Trophoblast cell (in vitro differentiated cells and primary cell): ENCODE measurements around the gene ZNF468.
"Not testable (repeated sequence)": the region's sequence is repeated elsewhere in the genome, so short reads cannot be mapped to it uniquely, and the experiment has no call there.

Experiments
- DNase-seq, 2 donors: peaks; one replicate each; pipeline ENCODE4 v3.0.0-alpha.2; 2016
- H2AFZ ChIP-seq: 2 replicates; pipeline ENCODE4 v1.6.1; 2013; ENCODE audit warnings: low read length, moderate library complexity, mild to moderate bottlenecking; ENCODE audit not compliant: insufficient read depth, poor library complexity
- H2AK5ac ChIP-seq: 2 replicates; pipeline ENCODE4 v1.6.1; 2013; ENCODE audit warnings: mild to moderate bottlenecking, low read length
- H2BK120ac ChIP-seq: 2 replicates; pipeline ENCODE4 v1.6.1; 2013; ENCODE audit warnings: low read length, mild to moderate bottlenecking, moderate library complexity; ENCODE audit not compliant: insufficient read depth, poor library complexity
- H2BK12ac ChIP-seq: 2 replicates; pipeline ENCODE4 v1.6.1; 2013; ENCODE audit warnings: mild to moderate bottlenecking, low read length, moderate library complexity
- H2BK5ac ChIP-seq: 2 replicates; pipeline ENCODE4 v1.6.1; 2013; ENCODE audit warnings: low read length, low read depth, moderate library complexity, mild to moderate bottlenecking; ENCODE audit not compliant: poor library complexity
- H3K14ac ChIP-seq: 2 replicates; pipeline ENCODE4 v1.6.1; 2013; ENCODE audit warnings: mild to moderate bottlenecking, low read length
- H3K18ac ChIP-seq: 2 replicates; pipeline ENCODE4 v1.6.1; 2013; ENCODE audit warnings: mild to moderate bottlenecking, low read length
- H3K23ac ChIP-seq: 2 replicates; pipeline ENCODE4 v1.6.1; 2013; ENCODE audit warnings: low read length
- H3K27ac ChIP-seq: 2 replicates; pipeline ENCODE4 v1.5.1; 2013; ENCODE audit warnings: low read depth, mild to moderate bottlenecking, inconsistent platforms, low read length, moderate library complexity
- H3K27me3 ChIP-seq: 2 replicates; pipeline ENCODE4 v1.6.1; 2013; ENCODE audit warnings: inconsistent platforms, mild to moderate bottlenecking, low read length, moderate library complexity; ENCODE audit not compliant: insufficient read depth
- H3K36me3 ChIP-seq, 2 experiments: 1 replicate in 1 of 2; 2 replicates in 1 of 2; pipeline ENCODE4 v1.6.1; 2013; ENCODE audit warnings: low read length in 2 of 2, mild to moderate bottlenecking in 2 of 2, moderate library complexity in 1 of 2; ENCODE audit not compliant: insufficient read depth in 2 of 2, control insufficient read depth in 1 of 2
- H3K4ac ChIP-seq: 2 replicates; pipeline ENCODE4 v1.6.1; 2013; ENCODE audit warnings: low read depth, mild to moderate bottlenecking, low read length, moderate library complexity
- H3K4me1 ChIP-seq, 2 experiments: 1 replicate in 1 of 2; 2 replicates in 1 of 2; pipeline ENCODE4 v1.6.1; 2013; ENCODE audit warnings: low read length in 2 of 2, mild to moderate bottlenecking in 2 of 2, moderate library complexity in 1 of 2; ENCODE audit not compliant: insufficient read depth in 2 of 2, control insufficient read depth in 1 of 2
- H3K4me2 ChIP-seq: 2 replicates; pipeline ENCODE4 v1.6.1; 2013; ENCODE audit warnings: inconsistent platforms, mild to moderate bottlenecking, low read length, moderate library complexity
- H3K4me3 ChIP-seq: 2 replicates; pipeline ENCODE4 v1.5.1; 2013; ENCODE audit warnings: mild to moderate bottlenecking, low read depth, low read length, inconsistent platforms
- H3K79me1 ChIP-seq: one replicate; pipeline ENCODE4 v1.6.1; 2013; ENCODE audit warnings: low read length
- H3K79me2 ChIP-seq: 2 replicates; pipeline ENCODE4 v1.6.1; 2013; ENCODE audit warnings: low read length, mild to moderate bottlenecking; ENCODE audit not compliant: control insufficient read depth, insufficient read depth, poor library complexity
- H3K9ac ChIP-seq: 2 replicates; pipeline ENCODE4 v1.6.1; 2013; ENCODE audit warnings: mild to moderate bottlenecking, low read length
- H3K9me3 ChIP-seq: 2 replicates; pipeline ENCODE4 v1.6.1; 2013; ENCODE audit warnings: low read depth, mild to moderate bottlenecking, control low read depth, inconsistent platforms, low read length; ENCODE audit not compliant: insufficient read depth
- H4K12ac ChIP-seq: 2 replicates; pipeline ENCODE4 v1.6.1; 2013; ENCODE audit warnings: low read depth, mild to moderate bottlenecking, low read length, moderate library complexity
- H4K8ac ChIP-seq: 2 replicates; pipeline ENCODE4 v1.6.1; 2013; ENCODE audit warnings: low read depth, mild to moderate bottlenecking, low read length, moderate library complexity
- H4K91ac ChIP-seq: one replicate; pipeline ENCODE4 v1.6.1; 2013; ENCODE audit warnings: low read depth, mild to moderate bottlenecking, low read length, moderate library complexity
- WGBS: extraction: QIAGEN DNeasy Blood & Tissue Kit; methylation state at CpG from one replicate; pipeline ENCODE4 v1.1.7; 2013; ENCODE audit warnings: missing lambda C conversion rate; ENCODE audit not compliant: insufficient read length, insufficient coverage; ENCODE audit errors: extremely low coverage; 5-methylcytosine and 5-hydroxymethylcytosine counted together

The ZNF468 gene

DNA sequence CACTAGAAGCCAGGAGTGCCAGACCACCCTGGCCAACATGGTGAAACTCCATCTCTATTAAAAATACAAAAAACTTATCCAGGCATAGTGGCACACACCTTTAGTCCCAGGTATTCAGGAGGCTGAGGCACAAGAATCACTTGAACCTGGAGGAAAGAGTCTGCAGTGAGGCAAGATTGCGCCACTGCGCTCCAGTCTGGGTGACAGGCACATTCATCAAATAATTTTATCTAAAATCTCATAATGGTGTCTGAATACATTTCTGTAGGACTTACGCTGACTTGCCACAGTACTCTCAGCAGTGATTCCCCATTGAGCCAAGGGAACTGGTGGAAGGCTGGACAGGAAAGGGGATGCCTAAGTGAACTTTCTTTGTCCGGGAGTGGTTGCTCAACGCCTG is 31.7 kb downstream of the ZNF468 start:
- H3K4ac ChIP-seq, result no peak overlapping the region
- H3K4me1 ChIP-seq, result peaks cover 0 to under 1% of the 10 kb centered on the region in 2 experiments
- no peak overlapping the region for H2BK5ac ChIP-seq
- no peak overlapping the region for H4K8ac ChIP-seq
- H3K36me3 ChIP-seq, result no peaks in the 10 kb centered on the region
- no peak overlapping the region for H2AFZ ChIP-seq
- peaks cover 3% of the 10 kb centered on the region for H3K79me2 ChIP-seq
- no peak overlapping the region for H3K23ac ChIP-seq
- no peak overlapping the region for H4K12ac ChIP-seq
- H2BK12ac ChIP-seq, result no peak overlapping the region
- H3K14ac ChIP-seq, result no peak overlapping the region
- no peak overlapping the region for H3K4me3 ChIP-seq
- H3K9ac ChIP-seq, result no peak overlapping the region
- H3K18ac ChIP-seq, result no peak overlapping the region
- peaks cover 6% of the 10 kb centered on the region for H3K79me1 ChIP-seq
- H3K4me2 ChIP-seq, result no peak overlapping the region
- DNase-seq, result peak; percentile 63 to 78
- H4K91ac ChIP-seq, result no peak overlapping the region
- no peaks in the 10 kb centered on the region for H3K27me3 ChIP-seq
- no peak overlapping the region for H3K27ac ChIP-seq
- no CpG with 5 or more reads among the region's 5 CpGs for WGBS
- no peak overlapping the region for H2AK5ac ChIP-seq
- H3K9me3 ChIP-seq, result no peaks in the 10 kb centered on the region
- H2BK120ac ChIP-seq, result no peak overlapping the region

DNA sequence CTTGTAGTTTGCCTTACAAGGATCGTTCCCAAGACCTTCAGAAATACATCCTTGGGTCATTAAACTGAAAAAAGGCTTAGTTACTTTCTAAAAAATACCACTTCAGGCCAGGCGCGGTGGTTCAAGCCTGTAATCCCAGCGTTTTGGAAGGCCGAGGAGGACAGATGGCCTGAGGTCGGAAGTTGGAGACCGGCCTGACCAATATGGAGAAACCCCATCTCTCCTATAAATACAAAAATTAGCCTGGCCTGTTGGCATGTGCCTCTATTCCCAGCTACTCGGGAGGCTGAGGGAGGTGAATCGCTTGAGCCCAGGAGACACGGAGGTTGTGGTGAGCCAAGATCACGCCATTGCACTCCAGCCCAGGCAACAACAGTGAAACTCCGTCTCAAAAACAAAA is 33.7 kb downstream of the ZNF468 start:
- Histone ChIP-seq H3K4me1 (peaks cover 0 to 2% of the 10 kb centered on the region in 2 experiments), H4K8ac (no peak overlapping the region), H3K27ac (no peak overlapping the region), H4K12ac (no peak overlapping the region), H3K9me3 (no peaks in the 10 kb centered on the region), H3K4ac (no peak overlapping the region), H3K79me1 (peaks cover 6% of the 10 kb centered on the region), H3K23ac (no peak overlapping the region), H2BK12ac (no peak overlapping the region), H2BK5ac (no peak overlapping the region), H3K27me3 (no peaks in the 10 kb centered on the region), H3K9ac (no peak overlapping the region), H3K79me2 (peaks cover 3% of the 10 kb centered on the region), H3K4me2 (no peak overlapping the region), H3K14ac (no peak overlapping the region), H3K36me3 (no peaks in the 10 kb centered on the region), H2AK5ac (no peak overlapping the region), H2AFZ (no peak overlapping the region), H4K91ac (no peak overlapping the region), H2BK120ac (no peak overlapping the region), H3K18ac (no peak overlapping the region), H3K4me3 (no peak overlapping the region)
- DNase-seq, result no peak
- no CpG with 5 or more reads among the region's 12 CpGs for WGBS

DNA sequence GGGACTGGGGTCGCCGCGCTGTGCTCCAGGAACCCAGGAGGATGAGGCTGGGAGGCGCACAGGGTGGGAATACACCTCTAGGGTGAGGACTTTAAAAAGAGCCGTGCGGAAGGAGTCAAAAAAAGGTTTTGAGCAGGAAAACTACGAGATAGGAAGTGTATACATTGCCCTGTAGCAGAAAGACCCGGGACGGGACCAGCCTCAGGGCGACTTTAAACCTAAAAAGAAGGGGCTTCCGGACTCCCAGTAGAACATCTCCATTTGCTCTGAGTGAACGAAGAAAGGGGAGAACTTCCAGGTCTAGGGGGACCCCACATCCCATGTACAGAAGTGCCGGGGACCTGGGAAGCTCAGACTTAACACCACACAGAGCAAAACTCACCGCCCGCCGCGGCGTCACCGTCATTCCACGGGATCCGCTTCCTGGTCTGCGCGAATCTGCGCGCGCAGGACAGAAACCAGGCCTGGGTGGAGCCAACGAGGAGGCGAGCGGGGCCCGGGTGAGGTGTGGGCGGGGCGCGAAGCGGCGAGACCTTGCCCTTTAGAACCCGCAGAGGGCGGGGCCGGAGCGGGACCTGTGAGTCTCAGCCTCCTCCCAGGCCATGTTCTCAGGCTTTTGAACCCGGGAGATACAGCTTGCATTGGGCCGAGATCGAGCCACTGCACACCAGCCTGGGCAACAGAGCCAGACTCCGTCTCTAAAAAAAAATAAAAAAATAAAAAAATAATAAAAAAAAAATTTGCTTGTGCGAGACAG is 36.0 kb downstream of the ZNF468 start, which contains the start of gene ZNF28:
ZNF28 (minus strand) TSS at position 430 of the 757 bp plus-strand sequence. CDS start 3,675 bp downstream, outside the sequence.
- H3K27me3 ChIP-seq, H2BK12ac ChIP-seq, H3K36me3 ChIP-seq, H3K79me1 ChIP-seq, H3K79me2 ChIP-seq, H3K18ac ChIP-seq, H3K27ac ChIP-seq, H3K9me3 ChIP-seq, H2AFZ ChIP-seq, H2BK120ac ChIP-seq, H2BK5ac ChIP-seq, H3K4me1 ChIP-seq, H3K23ac ChIP-seq, H4K12ac ChIP-seq, H2AK5ac ChIP-seq: not testable (repeated sequence)
- Histone ChIP-seq H3K4me2 (peak within 1 kb of the TSS; percentile 62), H3K9ac (peak within 1 kb of the TSS; percentile 40), H3K4ac (peak within 1 kb of the TSS; percentile 34), H4K8ac (peak within 1 kb of the TSS; percentile 79), H4K91ac (peak within 1 kb of the TSS; percentile 62), H3K4me3 (peak within 1 kb of the TSS; percentile 60), H3K14ac (peak within 1 kb of the TSS; percentile 64)
- no CpG with 5 or more reads among the region's 44 CpGs for WGBS
- peak; percentile 43 to 53 for DNase-seq

DNA sequence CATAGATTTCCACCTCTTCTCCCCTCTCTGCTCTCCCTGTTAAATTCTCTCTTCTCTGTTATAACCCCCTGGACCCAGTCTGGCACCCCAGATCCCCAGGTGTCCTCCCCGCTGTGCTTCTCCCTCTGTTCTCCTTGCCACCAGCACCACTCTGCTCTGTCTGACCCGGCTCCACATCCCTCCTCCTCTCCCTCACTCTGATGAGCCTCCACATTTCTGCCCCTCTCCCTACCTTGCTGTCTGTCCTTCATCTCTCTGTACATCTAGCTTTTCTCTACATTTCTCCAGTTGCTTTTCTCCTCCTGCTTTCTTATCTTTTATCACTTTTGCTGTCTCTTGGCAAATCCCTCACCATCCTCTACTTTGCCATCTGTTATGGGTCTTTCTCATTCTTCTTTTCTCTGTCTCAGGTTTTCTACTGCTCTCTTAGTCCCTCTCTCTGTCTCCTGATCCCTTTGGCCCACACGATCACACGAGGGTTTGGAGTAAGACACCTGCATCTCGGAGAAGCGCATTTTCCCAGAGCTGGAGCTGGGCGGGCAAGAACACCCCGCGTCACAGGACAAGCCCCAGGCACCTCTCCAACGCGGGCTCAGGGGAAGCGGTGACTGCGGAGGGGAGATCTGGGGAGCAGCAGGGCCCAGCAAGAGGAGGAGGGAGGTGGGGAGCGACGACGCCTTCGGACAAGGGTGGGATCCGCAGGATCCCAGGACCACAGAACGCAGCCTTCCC is 36.8 kb downstream of the ZNF468 start:
- H2AFZ ChIP-seq, H4K8ac ChIP-seq, H3K27me3 ChIP-seq, H2BK12ac ChIP-seq, H2BK120ac ChIP-seq, H3K9ac ChIP-seq, H3K79me2 ChIP-seq, H3K4me1 ChIP-seq, H3K79me1 ChIP-seq, H3K23ac ChIP-seq, H3K27ac ChIP-seq, H2AK5ac ChIP-seq, H3K18ac ChIP-seq, H2BK5ac ChIP-seq, H3K9me3 ChIP-seq, H4K12ac ChIP-seq: not testable (repeated sequence)
- peak overlapping the region; percentile 62 for H3K4me2 ChIP-seq
- peaks cover 12 to 14% of the 10 kb centered on the region in 2 experiments for H3K36me3 ChIP-seq
- peak overlapping the region; percentile 62 for H4K91ac ChIP-seq
- peak overlapping the region; percentile 34 for H3K4ac ChIP-seq
- peak overlapping the region; percentile 60 for H3K4me3 ChIP-seq
- peak overlapping the region; percentile 64 for H3K14ac ChIP-seq
- WGBS, result no CpG with 5 or more reads among the region's 19 CpGs
- peak in 1 of 2 donors; percentile 35 for DNase-seq
